ENCODE measurements around the gene ATP8B2. TPM values are rescaled to one million over a fixed set of nuclear protein-coding genes. Genes with fewer than 3 reads are reported as not detected.

Gene ATP8B2
- total RNA-seq, 1 experiment from 2014 or later = 50.0 TPM

DNA sequence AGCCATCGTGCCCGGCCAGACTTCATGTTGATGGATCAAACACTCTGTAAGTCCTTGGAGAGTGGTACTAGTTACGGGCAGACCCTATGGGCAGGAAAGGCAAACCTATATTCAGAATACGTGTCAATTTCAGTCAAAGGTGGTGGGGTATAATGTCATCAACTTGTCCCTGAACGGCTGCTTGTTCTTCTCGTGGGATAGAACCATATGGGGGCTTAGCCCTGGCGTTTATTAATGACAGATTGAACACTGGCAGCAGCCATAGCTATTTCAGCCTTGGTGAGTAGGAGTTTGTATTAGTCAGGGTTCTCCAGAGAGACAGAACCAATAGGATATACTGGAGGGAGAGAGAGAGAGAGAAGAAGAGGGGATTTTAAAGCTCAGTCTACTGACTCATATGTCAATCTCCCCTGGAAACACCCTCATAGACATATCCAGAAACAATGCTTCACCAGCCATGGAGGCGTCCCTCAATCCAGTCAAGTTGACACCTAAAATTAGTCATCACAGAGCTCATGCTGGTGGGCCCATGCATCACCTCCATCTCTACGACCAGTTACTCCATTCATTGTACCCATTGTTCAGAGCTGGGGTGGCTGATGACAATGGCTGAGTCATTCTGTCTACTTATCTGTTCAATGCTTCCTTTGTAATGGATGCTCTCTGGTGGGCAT, 20.5 kb upstream of the ATP8B2 start:
- Mint-ChIP-seq H3K27ac (no peak overlapping the region), H3K27me3 (ENCODE audit: low read depth) (no peaks in the 10 kb centered on the region; the same call in 1 of the 2 replicates), H3K9me3 (peaks cover 14% of the 10 kb centered on the region; the same call in 1 of the 2 replicates), H3K4me1 (no peaks in the 10 kb centered on the region), H3K36me3 (no peaks in the 10 kb centered on the region), H3K4me3 (no peak overlapping the region)
- CTCF ChIA-PET = interaction anchor here (1.0 to 1.9 kb wide), 2 partner anchors 20 to 22 kb away, joined by 4 to 5 read pairs; partner anchors contain the start of gene ATP8B2
- POLR2A ChIA-PET = no interaction called here
- TF ChIP-seq CREM (CRISPR knock-in tag; IDR thresholded peaks at IDR 0.05) (no peak), NR1H2 (CRISPR knock-in tag; IDR thresholded peaks at IDR 0.05) (no peak), PRRX2 (CRISPR knock-in tag; IDR thresholded peaks at IDR 0.05) (no peak)
- TF ChIP-seq, protein P1, sequence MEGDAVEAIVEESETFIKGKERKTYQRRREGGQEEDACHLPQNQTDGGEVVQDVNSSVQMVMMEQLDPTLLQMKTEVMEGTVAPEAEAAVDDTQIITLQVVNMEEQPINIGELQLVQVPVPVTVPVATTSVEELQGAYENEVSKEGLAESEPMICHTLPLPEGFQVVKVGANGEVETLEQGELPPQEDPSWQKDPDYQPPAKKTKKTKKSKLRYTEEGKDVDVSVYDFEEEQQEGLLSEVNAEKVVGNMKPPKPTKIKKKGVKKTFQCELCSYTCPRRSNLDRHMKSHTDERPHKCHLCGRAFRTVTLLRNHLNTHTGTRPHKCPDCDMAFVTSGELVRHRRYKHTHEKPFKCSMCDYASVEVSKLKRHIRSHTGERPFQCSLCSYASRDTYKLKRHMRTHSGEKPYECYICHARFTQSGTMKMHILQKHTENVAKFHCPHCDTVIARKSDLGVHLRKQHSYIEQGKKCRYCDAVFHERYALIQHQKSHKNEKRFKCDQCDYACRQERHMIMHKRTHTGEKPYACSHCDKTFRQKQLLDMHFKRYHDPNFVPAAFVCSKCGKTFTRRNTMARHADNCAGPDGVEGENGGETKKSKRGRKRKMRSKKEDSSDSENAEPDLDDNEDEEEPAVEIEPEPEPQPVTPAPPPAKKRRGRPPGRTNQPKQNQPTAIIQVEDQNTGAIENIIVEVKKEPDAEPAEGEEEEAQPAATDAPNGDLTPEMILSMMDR (IDR thresholded peaks at IDR 0.05) = no peak
- TF ChIP-seq, protein P2, sequence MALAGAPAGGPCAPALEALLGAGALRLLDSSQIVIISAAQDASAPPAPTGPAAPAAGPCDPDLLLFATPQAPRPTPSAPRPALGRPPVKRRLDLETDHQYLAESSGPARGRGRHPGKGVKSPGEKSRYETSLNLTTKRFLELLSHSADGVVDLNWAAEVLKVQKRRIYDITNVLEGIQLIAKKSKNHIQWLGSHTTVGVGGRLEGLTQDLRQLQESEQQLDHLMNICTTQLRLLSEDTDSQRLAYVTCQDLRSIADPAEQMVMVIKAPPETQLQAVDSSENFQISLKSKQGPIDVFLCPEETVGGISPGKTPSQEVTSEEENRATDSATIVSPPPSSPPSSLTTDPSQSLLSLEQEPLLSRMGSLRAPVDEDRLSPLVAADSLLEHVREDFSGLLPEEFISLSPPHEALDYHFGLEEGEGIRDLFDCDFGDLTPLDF (CRISPR knock-in tag; IDR thresholded peaks at IDR 0.05) = no peak
- TF ChIP-seq, protein P3, sequence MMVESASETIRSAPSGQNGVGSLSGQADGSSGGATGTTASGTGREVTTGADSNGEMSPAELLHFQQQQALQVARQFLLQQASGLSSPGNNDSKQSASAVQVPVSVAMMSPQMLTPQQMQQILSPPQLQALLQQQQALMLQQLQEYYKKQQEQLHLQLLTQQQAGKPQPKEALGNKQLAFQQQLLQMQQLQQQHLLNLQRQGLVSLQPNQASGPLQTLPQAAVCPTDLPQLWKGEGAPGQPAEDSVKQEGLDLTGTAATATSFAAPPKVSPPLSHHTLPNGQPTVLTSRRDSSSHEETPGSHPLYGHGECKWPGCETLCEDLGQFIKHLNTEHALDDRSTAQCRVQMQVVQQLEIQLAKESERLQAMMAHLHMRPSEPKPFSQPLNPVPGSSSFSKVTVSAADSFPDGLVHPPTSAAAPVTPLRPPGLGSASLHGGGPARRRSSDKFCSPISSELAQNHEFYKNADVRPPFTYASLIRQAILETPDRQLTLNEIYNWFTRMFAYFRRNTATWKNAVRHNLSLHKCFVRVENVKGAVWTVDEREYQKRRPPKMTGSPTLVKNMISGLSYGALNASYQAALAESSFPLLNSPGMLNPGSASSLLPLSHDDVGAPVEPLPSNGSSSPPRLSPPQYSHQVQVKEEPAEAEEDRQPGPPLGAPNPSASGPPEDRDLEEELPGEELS (CRISPR knock-in tag; IDR thresholded peaks at IDR 0.05) = no peak
- DNase-seq (ENCODE audit: low spot score) (no peak), ATAC-seq (no peak)

DNA sequence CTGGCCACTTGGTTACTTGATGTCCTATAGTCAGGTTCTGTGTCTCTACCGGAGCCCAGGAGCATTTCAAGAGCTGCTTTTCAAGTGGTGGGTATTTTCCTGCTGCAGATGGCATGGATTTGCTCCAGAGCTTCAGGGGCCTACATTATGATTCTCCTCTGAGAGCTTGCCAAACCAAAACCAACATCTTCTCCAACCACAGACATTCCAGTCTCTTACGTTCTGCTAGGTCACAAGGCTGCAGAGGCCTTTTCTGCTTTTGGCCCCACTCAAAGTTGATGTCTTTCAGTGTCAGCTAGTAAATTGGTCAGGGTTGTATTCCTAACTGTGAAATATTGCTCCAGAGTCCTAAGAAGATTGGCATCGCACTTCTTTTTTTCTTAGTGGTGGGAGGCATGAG, 19.2 kb upstream of the ATP8B2 start:
- Mint-ChIP-seq H3K4me1 (no peaks in the 10 kb centered on the region), H3K4me3 (no peak overlapping the region), H3K27ac (no peak overlapping the region), H3K27me3 (ENCODE audit: low read depth) (no peaks in the 10 kb centered on the region; the same call in 1 of the 2 replicates), H3K9me3 (peaks cover 14% of the 10 kb centered on the region; the same call in 1 of the 2 replicates), H3K36me3 (no peaks in the 10 kb centered on the region)
- DNase-seq (ENCODE audit: low spot score) (no peak), ATAC-seq (no peak)
- ChIA-PET CTCF (interaction anchor here (1.0 to 1.9 kb wide), 2 partner anchors 20 to 29 kb away, joined by 4 to 5 read pairs; no protein-coding TSS in a partner anchor), POLR2A (no interaction called here)
- TF ChIP-seq, protein P4, sequence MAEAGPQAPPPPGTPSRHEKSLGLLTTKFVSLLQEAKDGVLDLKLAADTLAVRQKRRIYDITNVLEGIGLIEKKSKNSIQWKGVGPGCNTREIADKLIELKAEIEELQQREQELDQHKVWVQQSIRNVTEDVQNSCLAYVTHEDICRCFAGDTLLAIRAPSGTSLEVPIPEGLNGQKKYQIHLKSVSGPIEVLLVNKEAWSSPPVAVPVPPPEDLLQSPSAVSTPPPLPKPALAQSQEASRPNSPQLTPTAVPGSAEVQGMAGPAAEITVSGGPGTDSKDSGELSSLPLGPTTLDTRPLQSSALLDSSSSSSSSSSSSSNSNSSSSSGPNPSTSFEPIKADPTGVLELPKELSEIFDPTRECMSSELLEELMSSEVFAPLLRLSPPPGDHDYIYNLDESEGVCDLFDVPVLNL (CRISPR knock-in tag; IDR thresholded peaks at IDR 0.05; ENCODE audit: borderline replicate concordance, low read depth) = no peak
- no peak for TF ChIP-seq ZNF416 (CRISPR knock-in tag; IDR thresholded peaks at IDR 0.05)
- TF ChIP-seq, protein P5, sequence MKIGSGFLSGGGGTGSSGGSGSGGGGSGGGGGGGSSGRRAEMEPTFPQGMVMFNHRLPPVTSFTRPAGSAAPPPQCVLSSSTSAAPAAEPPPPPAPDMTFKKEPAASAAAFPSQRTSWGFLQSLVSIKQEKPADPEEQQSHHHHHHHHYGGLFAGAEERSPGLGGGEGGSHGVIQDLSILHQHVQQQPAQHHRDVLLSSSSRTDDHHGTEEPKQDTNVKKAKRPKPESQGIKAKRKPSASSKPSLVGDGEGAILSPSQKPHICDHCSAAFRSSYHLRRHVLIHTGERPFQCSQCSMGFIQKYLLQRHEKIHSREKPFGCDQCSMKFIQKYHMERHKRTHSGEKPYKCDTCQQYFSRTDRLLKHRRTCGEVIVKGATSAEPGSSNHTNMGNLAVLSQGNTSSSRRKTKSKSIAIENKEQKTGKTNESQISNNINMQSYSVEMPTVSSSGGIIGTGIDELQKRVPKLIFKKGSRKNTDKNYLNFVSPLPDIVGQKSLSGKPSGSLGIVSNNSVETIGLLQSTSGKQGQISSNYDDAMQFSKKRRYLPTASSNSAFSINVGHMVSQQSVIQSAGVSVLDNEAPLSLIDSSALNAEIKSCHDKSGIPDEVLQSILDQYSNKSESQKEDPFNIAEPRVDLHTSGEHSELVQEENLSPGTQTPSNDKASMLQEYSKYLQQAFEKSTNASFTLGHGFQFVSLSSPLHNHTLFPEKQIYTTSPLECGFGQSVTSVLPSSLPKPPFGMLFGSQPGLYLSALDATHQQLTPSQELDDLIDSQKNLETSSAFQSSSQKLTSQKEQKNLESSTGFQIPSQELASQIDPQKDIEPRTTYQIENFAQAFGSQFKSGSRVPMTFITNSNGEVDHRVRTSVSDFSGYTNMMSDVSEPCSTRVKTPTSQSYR (CRISPR knock-in tag; IDR thresholded peaks at IDR 0.05) = no peak
- TF ChIP-seq, protein P6, sequence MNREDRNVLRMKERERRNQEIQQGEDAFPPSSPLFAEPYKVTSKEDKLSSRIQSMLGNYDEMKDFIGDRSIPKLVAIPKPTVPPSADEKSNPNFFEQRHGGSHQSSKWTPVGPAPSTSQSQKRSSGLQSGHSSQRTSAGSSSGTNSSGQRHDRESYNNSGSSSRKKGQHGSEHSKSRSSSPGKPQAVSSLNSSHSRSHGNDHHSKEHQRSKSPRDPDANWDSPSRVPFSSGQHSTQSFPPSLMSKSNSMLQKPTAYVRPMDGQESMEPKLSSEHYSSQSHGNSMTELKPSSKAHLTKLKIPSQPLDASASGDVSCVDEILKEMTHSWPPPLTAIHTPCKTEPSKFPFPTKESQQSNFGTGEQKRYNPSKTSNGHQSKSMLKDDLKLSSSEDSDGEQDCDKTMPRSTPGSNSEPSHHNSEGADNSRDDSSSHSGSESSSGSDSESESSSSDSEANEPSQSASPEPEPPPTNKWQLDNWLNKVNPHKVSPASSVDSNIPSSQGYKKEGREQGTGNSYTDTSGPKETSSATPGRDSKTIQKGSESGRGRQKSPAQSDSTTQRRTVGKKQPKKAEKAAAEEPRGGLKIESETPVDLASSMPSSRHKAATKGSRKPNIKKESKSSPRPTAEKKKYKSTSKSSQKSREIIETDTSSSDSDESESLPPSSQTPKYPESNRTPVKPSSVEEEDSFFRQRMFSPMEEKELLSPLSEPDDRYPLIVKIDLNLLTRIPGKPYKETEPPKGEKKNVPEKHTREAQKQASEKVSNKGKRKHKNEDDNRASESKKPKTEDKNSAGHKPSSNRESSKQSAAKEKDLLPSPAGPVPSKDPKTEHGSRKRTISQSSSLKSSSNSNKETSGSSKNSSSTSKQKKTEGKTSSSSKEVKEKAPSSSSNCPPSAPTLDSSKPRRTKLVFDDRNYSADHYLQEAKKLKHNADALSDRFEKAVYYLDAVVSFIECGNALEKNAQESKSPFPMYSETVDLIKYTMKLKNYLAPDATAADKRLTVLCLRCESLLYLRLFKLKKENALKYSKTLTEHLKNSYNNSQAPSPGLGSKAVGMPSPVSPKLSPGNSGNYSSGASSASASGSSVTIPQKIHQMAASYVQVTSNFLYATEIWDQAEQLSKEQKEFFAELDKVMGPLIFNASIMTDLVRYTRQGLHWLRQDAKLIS (CRISPR knock-in tag; IDR thresholded peaks at IDR 0.05; ENCODE audit: borderline replicate concordance) = no peak
- no peak for TF ChIP-seq ZNF138 (CRISPR knock-in tag; conservative IDR thresholded peaks at IDR 0.05)
- TF ChIP-seq, protein P7, sequence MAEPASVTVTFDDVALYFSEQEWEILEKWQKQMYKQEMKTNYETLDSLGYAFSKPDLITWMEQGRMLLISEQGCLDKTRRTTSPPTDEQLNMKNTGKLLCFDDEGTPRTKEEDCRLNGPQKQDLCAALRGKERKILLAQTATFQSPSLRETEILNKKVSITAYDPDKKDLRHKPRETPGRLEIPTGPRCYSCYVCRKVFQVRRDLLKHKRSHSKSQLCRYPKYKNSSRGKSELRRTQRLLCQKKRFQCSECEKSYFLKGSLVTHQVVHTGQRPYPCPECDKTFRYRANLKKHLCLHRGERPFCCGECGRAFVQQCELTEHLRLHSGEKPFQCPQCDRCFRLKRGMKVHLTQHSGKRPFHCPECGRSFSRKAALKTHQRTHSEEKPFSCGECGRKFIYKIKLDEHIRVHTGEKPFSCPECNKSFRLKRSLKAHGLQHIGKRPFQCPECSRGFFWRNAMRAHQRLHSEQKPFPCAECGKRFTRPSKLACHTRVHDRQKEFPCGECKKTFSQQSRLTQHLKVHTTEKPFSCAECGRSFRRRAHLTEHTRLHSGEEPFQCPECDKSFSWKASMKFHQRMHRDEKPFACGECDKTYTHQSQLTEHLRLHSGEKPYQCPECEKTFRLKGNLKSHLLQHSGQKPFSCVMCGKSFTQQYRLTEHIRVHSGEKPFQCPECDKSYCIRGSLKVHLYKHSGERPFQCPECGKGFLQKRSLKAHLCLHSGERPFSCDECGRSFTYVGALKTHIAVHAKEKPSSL (CRISPR knock-in tag; conservative IDR thresholded peaks at IDR 0.05) = no peak
- TF ChIP-seq PRRX2 (CRISPR knock-in tag; IDR thresholded peaks at IDR 0.05) = no peak
- TF ChIP-seq NFYB (CRISPR knock-in tag; conservative IDR thresholded peaks at IDR 0.05; ENCODE audit: low read depth) = no peak
- TF ChIP-seq, protein P8, sequence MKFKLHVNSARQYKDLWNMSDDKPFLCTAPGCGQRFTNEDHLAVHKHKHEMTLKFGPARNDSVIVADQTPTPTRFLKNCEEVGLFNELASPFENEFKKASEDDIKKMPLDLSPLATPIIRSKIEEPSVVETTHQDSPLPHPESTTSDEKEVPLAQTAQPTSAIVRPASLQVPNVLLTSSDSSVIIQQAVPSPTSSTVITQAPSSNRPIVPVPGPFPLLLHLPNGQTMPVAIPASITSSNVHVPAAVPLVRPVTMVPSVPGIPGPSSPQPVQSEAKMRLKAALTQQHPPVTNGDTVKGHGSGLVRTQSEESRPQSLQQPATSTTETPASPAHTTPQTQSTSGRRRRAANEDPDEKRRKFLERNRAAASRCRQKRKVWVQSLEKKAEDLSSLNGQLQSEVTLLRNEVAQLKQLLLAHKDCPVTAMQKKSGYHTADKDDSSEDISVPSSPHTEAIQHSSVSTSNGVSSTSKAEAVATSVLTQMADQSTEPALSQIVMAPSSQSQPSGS (CRISPR knock-in tag; IDR thresholded peaks at IDR 0.05; ENCODE audit: borderline replicate concordance, low read depth) = no peak

Data from WTC11 (cell line).